Measurements from ENCODE around the gene OR10D3. TPM values are rescaled to one million over a fixed set of nuclear protein-coding genes. Genes with fewer than 3 reads are reported as not detected.

OR10D3 gene
- total and polyA plus RNA-seq, 10 of the 15 experiments (the other 5 are each of a cell fraction or from before 2014, with no cell fraction given) = not detected

DNA sequence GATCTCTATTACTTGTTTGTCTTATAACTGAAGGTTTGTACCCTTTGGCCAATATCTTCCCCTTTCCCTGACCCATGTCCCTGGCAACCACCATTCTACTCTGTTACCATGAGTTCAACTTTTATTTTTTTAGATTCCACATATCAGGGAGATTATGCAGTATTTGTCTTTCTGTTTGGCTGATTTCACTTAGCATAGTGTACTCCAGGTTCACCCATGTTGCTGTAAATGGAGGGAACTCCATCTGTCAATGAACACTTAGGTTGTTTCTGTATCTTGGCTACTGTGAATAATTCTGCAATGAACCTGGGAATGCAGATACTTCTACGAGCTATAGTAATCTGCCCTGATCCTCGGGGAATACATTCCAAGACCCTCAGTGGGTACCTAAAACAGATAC is 14.9 kb downstream of the OR10D3 start:
- H2AFZ ChIP-seq (ENCODE audit: control insufficient read depth, low read depth, low read length) = no peak overlapping the region
- H3K4me3 ChIP-seq = no peak overlapping the region
- BruUV-seq (replicated peaks) = no TSS peak
- FAIRE-seq = no peak
- no peaks in the 10 kb centered on the region for H3K9me3 ChIP-seq (replicated peaks; ENCODE audit: control insufficient read depth, insufficient read depth, low read length)
- H3K36me3 ChIP-seq (ENCODE audit: control insufficient read depth in 2 of 2, insufficient read depth in 2 of 2, low read length in 1 of 2) = no peaks in the 10 kb centered on the region
- intact Hi-C loops (cut with micrococcal nuclease; ENCODE audit: unreplicated experiment) = no loop called here
- H3K4me2 ChIP-seq (ENCODE audit: control insufficient read depth, insufficient read depth) = no peak overlapping the region
- POLR2A ChIA-PET = no interaction called here
- no peaks in the 10 kb centered on the region for H3K4me1 ChIP-seq (ENCODE audit: control insufficient read depth, insufficient read depth, low read length)
- no peak overlapping the region for H3K27ac ChIP-seq (ENCODE audit: control insufficient read depth, insufficient read depth)
- in situ Hi-C loops (cut with MboI) = loop anchor here (5.0 kb wide), 1 partner anchor 126 kb away; no protein-coding TSS in a partner anchor
- no peaks in the 10 kb centered on the region for H3K79me2 ChIP-seq (ENCODE audit: control insufficient read depth, insufficient read depth, low read length)
- RAD21 ChIA-PET (ENCODE audit: unreplicated experiment) = no interaction called here
- H3K9ac ChIP-seq (ENCODE audit: control insufficient read depth, insufficient read depth, low read length) = no peak overlapping the region
- 0% methylated on average over 2 of the region's 2 CpGs for WGBS (ENCODE audit: insufficient coverage, insufficient replicate concordance, low lambda C conversion rate, missing lambda C conversion rate)
- no peak for DNase-seq (ENCODE audit: low read depth, low spot score)
- no peaks in the 10 kb centered on the region for H4K20me1 ChIP-seq (ENCODE audit: control insufficient read depth, insufficient read depth)
- ATAC-seq = no peak
- TF ChIP-seq SPI1 (IDR thresholded peaks at IDR 0.05; ENCODE audit: borderline replicate concordance, insufficient read depth, low read depth, low read length) = no peak
- no peak for TF ChIP-seq HCFC1 (IDR thresholded peaks at IDR 0.05; ENCODE audit: low read length)
- TF ChIP-seq, protein P1, sequence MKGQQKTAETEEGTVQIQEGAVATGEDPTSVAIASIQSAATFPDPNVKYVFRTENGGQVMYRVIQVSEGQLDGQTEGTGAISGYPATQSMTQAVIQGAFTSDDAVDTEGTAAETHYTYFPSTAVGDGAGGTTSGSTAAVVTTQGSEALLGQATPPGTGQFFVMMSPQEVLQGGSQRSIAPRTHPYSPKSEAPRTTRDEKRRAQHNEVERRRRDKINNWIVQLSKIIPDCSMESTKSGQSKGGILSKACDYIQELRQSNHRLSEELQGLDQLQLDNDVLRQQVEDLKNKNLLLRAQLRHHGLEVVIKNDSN (IDR thresholded peaks at IDR 0.05; ENCODE audit: borderline replicate concordance, extremely low read length, insufficient read depth, low read depth, low read length) = no peak
- TF ChIP-seq, protein P2, sequence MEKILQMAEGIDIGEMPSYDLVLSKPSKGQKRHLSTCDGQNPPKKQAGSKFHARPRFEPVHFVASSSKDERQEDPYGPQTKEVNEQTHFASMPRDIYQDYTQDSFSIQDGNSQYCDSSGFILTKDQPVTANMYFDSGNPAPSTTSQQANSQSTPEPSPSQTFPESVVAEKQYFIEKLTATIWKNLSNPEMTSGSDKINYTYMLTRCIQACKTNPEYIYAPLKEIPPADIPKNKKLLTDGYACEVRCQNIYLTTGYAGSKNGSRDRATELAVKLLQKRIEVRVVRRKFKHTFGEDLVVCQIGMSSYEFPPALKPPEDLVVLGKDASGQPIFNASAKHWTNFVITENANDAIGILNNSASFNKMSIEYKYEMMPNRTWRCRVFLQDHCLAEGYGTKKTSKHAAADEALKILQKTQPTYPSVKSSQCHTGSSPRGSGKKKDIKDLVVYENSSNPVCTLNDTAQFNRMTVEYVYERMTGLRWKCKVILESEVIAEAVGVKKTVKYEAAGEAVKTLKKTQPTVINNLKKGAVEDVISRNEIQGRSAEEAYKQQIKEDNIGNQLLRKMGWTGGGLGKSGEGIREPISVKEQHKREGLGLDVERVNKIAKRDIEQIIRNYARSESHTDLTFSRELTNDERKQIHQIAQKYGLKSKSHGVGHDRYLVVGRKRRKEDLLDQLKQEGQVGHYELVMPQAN (conservative IDR thresholded peaks at IDR 0.05) = no peak
- no peak for TF ChIP-seq CEBPB (IDR thresholded peaks at IDR 0.05; ENCODE audit: borderline replicate concordance in 1 of 2, low read depth in 2 of 2, low read length in 2 of 2)
- TF ChIP-seq, protein P3, sequence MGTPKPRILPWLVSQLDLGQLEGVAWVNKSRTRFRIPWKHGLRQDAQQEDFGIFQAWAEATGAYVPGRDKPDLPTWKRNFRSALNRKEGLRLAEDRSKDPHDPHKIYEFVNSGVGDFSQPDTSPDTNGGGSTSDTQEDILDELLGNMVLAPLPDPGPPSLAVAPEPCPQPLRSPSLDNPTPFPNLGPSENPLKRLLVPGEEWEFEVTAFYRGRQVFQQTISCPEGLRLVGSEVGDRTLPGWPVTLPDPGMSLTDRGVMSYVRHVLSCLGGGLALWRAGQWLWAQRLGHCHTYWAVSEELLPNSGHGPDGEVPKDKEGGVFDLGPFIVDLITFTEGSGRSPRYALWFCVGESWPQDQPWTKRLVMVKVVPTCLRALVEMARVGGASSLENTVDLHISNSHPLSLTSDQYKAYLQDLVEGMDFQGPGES (IDR thresholded peaks at IDR 0.05) = no peak
- no peak for TF ChIP-seq KAT2A (conservative IDR thresholded peaks at IDR 0.05; ENCODE audit: control insufficient read depth, low read depth, low read length)
- TF ChIP-seq HDAC2 (IDR thresholded peaks at IDR 0.05) = no peak
- no peak for TF ChIP-seq GATAD2B (conservative IDR thresholded peaks at IDR 0.05; ENCODE audit: low read depth)
- no peak for TF ChIP-seq WRNIP1 (IDR thresholded peaks at IDR 0.05; ENCODE audit: borderline replicate concordance, low read depth, low read length)
- CTCF ChIA-PET = interaction anchor here (0.6 to 1.4 kb wide), 2 partner anchors 113 to 126 kb away, joined by 3 to 6 read pairs; no protein-coding TSS in a partner anchor
- SMC1A ChIA-PET (ENCODE audit: uncharacterized antibody, unreplicated experiment) = no interaction called here
- no peaks in the 10 kb centered on the region for H3K27me3 ChIP-seq (replicated peaks in 1 of 2; ENCODE audit: control insufficient read depth in 2 of 2, insufficient read depth in 2 of 2, low read length in 1 of 2)

Data from GM12878 (cell line).